ENCODE results near the gene HDAC1. TPM values are rescaled to one million over a fixed set of nuclear protein-coding genes. Genes with fewer than 3 reads are reported as not detected.

Gene HDAC1
- total RNA-seq, 2 donors from 2014 or later: 21.8 to 28.0 TPM

GRCh38 chr1:32336963-32337675, 45.2 kb downstream of the HDAC1 start:
- H3K4me3 ChIP-seq: no peak overlapping the region
- no peak for DNase-seq (ENCODE audit: low spot score)
- TF ChIP-seq, protein P1, sequence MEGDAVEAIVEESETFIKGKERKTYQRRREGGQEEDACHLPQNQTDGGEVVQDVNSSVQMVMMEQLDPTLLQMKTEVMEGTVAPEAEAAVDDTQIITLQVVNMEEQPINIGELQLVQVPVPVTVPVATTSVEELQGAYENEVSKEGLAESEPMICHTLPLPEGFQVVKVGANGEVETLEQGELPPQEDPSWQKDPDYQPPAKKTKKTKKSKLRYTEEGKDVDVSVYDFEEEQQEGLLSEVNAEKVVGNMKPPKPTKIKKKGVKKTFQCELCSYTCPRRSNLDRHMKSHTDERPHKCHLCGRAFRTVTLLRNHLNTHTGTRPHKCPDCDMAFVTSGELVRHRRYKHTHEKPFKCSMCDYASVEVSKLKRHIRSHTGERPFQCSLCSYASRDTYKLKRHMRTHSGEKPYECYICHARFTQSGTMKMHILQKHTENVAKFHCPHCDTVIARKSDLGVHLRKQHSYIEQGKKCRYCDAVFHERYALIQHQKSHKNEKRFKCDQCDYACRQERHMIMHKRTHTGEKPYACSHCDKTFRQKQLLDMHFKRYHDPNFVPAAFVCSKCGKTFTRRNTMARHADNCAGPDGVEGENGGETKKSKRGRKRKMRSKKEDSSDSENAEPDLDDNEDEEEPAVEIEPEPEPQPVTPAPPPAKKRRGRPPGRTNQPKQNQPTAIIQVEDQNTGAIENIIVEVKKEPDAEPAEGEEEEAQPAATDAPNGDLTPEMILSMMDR (IDR thresholded peaks at IDR 0.05): no peak
- no peaks in the 10 kb centered on the region for H3K27me3 ChIP-seq
- peak overlapping the region; percentile 64 to 68 for H3K27ac ChIP-seq
- H3K4me1 ChIP-seq: peaks cover 0 to 44% of the 10 kb centered on the region in 2 donors
- peaks cover 5% of the 10 kb centered on the region for H3K36me3 ChIP-seq
- no peaks in the 10 kb centered on the region for H3K9me3 ChIP-seq

- TF ChIP-seq, protein P1 (IDR thresholded peaks at IDR 0.05): no peak
- H3K36me3 ChIP-seq: no peaks in the 10 kb centered on the region
- no peak for DNase-seq (ENCODE audit: low spot score)
- H3K4me1 ChIP-seq: peaks cover 0 to 44% of the 10 kb centered on the region in 2 donors
- no peaks in the 10 kb centered on the region for H3K9me3 ChIP-seq
- peak overlapping the region in 1 of 2 donors; percentile 25 for H3K27ac ChIP-seq
- H3K27me3 ChIP-seq: no peaks in the 10 kb centered on the region
- H3K4me3 ChIP-seq: no peak overlapping the region
Observed at GRCh38 chr1:32337855-32338636, 46.2 kb downstream of the HDAC1 start.

DNA sequence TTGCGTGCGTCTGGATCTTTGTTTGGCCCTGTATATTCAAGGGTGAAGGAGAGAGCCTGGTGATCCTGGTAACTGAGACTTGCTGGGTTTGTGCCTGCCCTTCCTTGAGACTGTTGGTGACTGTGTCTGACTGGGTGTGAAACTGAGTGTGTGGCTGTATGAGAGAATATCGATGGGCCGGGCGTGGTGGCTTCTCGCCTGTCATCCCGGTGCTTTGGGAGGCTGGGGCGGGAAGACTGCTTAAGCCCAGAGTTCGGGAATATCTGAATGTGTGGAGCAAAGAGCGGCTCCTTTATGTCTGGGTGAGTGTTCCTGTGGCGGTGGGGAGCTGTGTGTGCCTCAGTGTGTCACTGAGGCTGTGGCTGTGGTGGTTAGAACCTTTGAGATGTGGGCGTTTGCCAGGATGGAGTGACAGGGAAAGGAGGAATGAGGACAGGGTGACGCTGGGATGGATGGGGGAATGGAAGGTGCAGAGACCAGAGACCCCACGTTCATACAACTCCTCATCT, 46.8 kb downstream of the HDAC1 start:
- Histone ChIP-seq H3K4me1 (peaks cover 0 to 44% of the 10 kb centered on the region in 2 donors), H3K27me3 (no peaks in the 10 kb centered on the region), H3K27ac (peak overlapping the region in 1 of 2 donors; percentile 25), H3K4me3 (no peak overlapping the region), H3K36me3 (no peaks in the 10 kb centered on the region), H3K9me3 (no peaks in the 10 kb centered on the region)
- DNase-seq (ENCODE audit: low spot score): no peak
- TF ChIP-seq, protein P1 (IDR thresholded peaks at IDR 0.05): no peak

DNA sequence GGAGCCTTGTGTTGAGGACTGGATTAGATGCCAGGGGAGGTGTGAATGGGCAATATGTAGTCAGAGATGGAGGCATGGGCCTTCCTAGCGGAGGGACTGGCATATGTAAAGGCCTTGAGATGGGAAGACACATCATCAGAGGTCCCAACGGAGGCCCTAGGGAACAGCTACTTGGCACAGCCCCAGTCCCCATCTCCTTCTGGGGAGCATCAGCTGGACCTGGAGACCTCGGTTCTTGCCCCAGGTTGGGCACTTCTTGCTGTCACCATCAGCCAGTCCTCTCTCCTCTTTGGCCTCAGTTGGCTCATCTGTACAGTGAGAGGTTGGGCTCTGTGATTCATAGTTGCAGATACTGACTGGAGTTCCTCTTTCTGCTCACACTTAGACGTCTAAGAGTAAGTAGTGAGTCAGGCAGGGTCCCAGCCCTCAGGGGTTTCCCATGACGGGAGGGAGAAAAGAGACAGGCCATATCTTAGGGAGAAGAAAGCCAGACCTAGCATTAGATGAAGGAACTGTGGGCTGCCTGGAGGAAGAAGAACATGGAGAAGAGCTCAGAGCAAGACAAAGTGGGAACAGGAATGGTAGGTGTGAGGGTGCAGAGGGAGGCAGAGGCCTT, 47.6 kb downstream of the HDAC1 start:
- H3K36me3 ChIP-seq: no peaks in the 10 kb centered on the region
- DNase-seq (ENCODE audit: low spot score): no peak
- no peak overlapping the region for H3K4me3 ChIP-seq
- no peak overlapping the region for H3K27ac ChIP-seq
- H3K4me1 ChIP-seq: peaks cover 0 to 39% of the 10 kb centered on the region in 2 donors
- TF ChIP-seq, protein P1 (IDR thresholded peaks at IDR 0.05): no peak
- no peaks in the 10 kb centered on the region for H3K9me3 ChIP-seq
- no peaks in the 10 kb centered on the region for H3K27me3 ChIP-seq

DNA sequence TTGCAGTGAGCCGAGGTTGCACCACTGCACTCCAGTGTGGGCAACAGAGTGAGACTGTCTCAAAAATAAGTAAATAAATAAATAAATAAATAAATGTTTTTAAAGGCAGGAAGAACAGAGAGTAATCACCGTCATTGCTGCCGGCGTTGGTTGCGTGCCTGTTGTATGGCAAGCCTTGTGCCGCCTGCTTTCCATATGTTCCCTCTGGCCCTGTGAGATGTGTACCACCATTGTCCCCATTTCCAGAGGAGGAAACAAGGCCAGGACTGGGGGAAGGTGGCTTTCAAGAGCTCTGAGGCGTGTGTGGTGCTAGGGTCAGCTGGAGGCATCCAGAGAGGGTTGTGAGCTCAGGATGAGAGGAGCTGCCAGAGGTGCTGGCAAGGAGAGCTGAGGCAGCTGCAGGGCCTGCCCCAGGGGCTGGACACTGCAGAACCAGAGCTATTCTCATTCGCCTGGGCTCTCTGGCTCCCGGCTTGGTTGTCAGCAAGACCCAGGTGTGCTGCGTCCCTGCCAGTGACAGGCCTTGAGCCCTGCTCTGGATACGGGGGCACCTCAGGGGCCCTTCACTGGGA, 49.4 kb downstream of the HDAC1 start:
- no peak overlapping the region for H3K4me3 ChIP-seq
- no peak for DNase-seq (ENCODE audit: low spot score)
- TF ChIP-seq, protein P1 (IDR thresholded peaks at IDR 0.05): no peak
- no peaks in the 10 kb centered on the region for H3K27me3 ChIP-seq
- H3K4me1 ChIP-seq: peaks cover 0 to 34% of the 10 kb centered on the region in 2 donors
- H3K36me3 ChIP-seq: no peaks in the 10 kb centered on the region
- no peaks in the 10 kb centered on the region for H3K9me3 ChIP-seq
- H3K27ac ChIP-seq: no peak overlapping the region
